Pons (tissue), 1 donor: ENCODE results near the gene PAX7.

Experiments used
- DNase-seq: peaks from one replicate; pipeline ENCODE4 v3.0.0-alpha.2; 2016; ENCODE audit warnings: low spot score

PAX7 gene

DNA sequence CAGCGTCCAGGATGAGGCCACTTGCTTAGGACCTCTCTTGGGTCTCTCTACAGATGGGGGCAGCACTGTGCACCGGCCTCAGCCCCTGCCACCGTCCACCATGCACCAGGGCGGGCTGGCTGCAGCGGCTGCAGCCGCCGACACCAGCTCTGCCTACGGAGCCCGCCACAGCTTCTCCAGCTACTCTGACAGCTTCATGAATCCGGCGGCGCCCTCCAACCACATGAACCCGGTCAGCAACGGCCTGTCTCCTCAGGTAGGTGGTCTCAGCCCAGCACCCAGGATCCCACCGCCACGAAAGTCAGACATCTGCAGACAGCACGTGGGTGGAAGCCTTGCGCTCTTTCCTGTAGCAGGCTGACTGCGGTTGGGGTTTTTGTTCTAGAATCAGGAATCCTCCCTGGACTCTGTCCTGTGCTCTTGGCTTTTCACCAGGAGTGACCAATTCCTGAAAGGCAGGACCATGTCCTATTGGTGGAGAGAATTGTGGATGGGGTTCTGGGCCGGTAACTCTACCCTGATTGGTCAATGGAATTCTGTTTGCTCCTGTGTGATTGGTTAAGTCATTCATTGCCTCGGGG lies 72.5 kb downstream of the PAX7 start:
- no peak for DNase-seq

GRCh38 chr1:18705811-18706210 lies 75.2 kb downstream of the PAX7 start:
- no peak for DNase-seq

- DNase-seq = no peak
Observed at GRCh38 chr1:18707696-18708257, 77.1 kb downstream of the PAX7 start.

- DNase-seq = no peak
Observed at GRCh38 chr1:18710002-18710401, 79.4 kb downstream of the PAX7 start.

- DNase-seq = no peak
Observed at GRCh38 chr1:18711003-18711402, 80.4 kb downstream of the PAX7 start.

DNA sequence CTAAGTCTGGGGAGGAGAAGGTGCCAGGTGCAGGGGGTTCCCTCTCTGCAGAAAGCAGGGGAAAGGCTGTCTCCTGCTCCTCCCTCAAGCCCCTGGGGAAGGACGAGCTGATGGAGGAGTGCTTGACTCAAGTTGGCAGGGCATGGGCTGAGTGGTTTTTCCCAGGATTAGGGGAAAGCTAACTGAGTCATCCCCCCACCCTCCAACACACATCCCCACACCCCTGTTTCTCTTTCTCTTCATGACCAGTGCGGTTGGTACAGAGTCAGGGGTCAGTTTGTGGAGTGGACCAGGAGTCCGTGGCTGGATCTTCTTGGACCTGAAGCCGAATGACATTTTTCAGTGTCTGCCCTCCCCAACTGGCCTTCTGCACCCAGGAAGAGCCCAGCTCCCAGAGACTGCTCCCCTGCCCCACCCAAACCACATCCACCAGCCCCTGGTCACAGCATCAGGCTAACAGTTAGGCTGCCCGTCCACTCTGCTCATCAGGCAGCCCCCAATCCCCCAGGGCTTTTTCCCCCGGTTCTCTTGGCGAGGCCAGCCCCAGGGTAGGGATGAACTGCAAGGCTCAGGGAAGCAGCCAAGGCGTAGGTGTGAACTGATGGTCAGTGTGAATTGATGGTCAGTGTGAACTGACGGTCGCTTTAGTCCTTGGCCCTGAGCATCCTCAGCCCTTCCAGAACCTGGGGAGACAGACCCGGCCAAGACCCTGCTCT lies 81.0 kb downstream of the PAX7 start:
- no peak for DNase-seq

DNA sequence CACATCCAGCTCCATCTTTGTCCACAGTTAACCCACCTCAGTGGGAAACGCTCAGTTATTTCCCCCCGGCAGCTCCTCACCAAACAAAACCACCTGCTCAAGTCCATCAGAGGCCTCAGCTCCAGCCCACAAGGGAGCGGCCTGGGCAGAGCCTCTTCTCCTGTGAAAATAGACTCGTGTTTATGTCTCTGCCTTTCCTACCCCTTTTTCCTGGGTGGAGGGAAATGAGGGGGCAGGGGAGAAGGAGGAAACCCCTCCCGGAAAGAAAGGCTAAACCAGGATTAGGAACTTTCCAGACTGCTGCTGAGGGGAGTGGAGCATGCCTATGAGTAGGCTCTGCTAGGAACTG lies 81.6 kb downstream of the PAX7 start:
- no peak for DNase-seq

DNA sequence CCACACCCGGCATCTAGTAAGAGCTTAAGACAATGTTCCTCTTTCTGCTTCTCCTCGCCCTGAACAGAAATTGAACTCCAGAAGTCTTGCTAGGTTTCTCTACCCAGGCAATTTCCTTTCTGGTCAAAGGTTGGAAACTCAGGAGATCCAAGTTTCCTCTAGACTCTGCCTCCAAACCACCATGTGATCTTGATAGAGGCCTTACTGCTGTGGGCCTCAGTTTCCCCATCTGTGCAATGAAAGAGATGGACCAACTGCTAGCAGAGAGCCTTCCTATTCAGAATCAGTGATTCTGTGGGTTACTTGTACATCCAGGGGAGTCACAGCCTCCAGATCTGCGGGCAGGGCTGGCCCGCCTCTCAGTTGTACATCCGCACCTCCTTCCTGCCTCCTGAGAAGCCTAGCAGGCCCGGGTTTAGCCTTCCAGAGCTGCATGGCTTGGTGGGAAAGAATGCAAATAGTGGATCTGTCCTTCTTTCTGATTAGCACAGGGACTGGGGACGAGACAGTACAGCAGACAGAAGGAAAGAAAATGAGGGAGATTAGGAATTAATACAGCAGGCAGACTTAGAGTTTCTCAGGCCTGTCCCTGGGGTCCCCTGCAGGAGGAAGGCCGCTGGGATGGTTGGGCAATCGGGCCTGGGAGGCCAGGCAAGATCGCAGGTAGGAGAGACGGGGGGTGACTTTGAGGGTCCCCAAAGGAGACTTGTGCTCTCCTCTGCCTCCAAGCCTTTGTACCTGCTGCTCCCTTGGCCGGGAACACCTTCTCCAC lies 83.9 kb downstream of the PAX7 start:
- no peak for DNase-seq

DNA sequence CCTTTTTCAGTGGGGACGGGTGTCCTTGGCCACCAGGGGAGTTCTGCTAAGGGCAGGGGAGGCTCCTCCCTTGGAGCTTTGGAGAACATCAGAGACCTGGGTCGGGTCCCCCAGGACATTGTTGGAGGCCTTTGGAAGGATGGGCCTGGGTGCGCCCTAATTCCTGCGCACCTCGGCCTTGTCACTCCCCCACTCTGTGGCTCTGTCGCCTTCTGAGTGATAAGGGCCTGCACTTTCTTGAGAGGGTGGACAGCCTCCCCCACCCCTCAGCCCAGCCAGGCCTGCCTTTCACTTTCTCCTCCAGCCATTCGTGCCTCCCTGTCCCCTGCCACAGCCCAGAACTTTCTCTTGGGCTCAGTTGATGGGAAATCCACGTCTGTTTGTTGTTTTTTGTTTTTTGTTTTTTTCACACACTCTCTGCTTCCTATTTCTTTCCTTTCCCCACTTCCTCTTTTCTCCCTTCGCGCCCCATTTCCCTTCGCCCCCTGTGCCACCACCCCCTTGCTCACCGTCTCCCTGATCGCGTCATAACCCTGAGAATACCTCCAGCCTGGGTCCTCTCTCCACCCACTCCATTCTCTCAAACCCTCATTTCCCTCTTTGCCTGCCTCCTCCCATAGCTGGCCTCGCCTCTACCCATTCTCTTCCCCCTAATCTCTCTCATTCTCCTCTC lies 85.6 kb downstream of the PAX7 start:
- no peak for DNase-seq

GRCh38 chr1:18716785-18717678 lies 86.4 kb downstream of the PAX7 start:
- no peak for DNase-seq

DNA sequence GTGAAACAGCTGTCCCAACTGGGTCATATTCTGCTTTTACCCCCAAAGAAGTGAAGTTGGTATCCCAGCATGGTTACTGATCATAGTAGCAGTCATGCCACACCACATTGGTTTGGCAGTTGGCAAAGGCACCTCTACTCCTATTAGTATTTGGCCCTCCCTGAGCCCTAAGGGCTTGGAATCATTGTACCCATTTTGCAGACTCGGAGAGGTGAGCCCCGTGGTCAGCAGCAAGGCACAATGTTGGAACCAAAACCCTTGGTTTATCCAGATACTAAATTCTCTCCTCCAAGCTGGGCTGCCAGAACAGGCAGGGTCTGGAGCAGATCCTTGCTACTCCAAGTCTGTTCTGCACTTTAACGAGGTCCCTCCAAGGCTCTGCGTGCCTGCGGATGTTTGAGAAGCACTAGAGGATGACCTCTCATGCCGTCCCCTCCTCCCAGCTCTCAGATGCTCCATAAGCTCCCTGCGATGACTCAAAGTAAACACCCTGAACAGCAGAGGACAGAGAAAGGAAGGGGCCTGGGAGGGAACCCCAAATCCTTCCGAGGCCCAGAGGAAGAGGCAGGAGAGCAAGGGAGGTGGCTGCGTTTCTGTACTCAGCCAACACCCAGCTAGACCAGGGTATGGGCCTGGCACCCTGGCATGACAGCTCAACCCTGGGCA lies 89.3 kb downstream of the PAX7 start:
- no peak for DNase-seq

DNA sequence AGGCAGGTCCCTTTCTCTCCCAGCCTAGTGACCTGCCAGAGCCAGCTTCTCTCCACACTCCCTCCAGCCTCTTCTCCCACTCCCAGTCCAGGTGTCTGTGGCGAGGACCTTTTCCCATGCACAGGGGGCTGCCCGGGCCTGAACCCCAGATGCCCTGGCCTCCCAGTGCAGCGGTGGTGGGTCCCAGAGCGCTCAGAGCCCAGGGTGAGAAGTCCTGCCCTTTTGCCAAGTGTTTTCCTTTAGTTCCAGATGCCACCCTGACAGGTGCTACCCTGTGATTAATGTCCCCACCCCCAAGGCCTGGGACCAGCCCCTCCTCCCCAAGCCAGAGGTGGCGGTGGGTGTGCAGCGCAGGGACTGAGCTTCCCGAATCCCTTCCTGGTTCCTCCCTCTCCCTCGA lies 90.4 kb downstream of the PAX7 start:
- DNase-seq = no peak

GRCh38 chr1:18721776-18722175 lies 91.1 kb downstream of the PAX7 start:
- DNase-seq = no peak

DNA sequence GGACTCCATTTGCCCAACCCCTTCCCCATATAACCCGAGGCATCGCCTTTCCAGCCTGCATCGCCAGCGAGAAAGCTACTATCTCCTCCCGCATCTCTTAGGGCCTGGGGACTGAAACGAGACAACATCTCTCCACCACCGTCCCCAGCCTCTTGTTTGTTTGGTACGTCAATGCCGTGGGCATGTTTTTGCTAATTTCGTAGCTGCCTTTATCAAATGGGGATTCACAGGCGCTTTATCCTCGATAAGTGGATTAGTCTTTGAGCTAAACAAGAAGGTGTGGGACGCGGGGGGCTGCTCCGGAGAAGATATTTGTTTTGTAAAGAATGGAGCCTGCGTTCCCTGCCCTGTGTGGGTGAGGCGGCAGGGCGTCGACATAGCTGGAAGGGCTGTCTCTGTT lies 91.6 kb downstream of the PAX7 start:
- DNase-seq = no peak

GRCh38 chr1:18723206-18723605 lies 92.6 kb downstream of the PAX7 start:
- DNase-seq = no peak

DNA sequence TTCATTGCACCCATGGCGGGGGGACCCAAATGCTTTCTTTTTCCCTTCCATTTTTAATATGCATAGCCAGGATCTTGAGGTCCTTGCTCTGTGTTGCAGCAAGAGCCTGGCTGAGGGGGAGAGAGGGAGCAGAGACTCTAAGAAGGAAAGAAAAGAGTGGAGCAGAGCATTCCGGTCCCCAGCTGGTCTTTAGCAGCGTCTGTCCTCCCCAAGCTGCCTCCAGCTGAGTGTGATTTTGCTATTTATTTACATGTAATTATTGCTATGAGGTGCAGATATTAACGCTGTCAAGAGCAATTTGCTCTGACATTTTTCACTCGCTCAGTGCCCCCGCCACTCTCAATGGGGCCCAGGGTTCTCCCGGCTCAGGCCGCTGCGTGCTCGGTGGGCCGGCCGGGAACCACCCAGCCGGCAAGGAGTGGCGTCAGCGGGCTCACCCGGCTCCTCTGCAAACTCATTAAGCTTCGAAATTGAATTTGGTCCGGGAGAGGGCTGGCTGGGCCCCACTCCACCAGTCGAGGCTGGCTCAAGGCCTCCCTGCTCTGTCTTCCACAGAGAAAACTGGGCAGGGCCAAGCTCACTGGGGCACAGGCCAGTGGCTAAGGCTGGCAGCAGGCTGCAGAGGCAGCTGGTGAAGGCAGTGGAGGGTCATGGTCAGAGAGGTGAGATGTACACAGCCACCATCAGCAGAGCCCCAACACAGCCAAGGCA lies 93.2 kb downstream of the PAX7 start:
- no peak for DNase-seq

- no peak for DNase-seq
Observed at GRCh38 chr1:18724801-18725200, 94.2 kb downstream of the PAX7 start.

GRCh38 chr1:18725231-18725895 lies 94.7 kb downstream of the PAX7 start:
- no peak for DNase-seq

DNA sequence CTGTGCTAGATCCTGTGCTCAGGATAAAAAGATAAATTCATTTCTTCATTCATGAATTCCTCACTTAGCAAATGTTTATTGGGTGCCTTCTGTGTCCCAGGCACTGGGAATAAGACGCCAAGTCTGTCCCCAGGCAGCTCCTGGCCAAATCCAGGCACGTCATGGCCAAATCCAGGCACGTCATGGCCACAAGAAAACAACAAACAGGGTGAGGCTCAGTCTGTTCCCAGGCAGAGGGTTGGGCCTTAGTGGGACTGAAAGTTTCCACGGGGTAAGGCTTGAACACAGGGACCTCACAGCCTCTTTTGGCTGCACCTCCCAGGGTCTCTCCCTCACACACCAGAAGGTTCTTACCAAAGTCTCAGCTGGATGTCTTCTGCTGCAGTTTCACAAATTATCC lies 95.7 kb downstream of the PAX7 start:
- DNase-seq = no peak

- DNase-seq = no peak
Observed at GRCh38 chr1:18727956-18728355, 97.3 kb downstream of the PAX7 start.
